AG04449 (cell line): ENCODE results near the gene CHCHD3.

ENCODE experiments used
- CTCF ChIA-PET: fragments of 350-600 bp; formaldehyde crosslinking; extraction: SDS; loops from one replicate; lab custom pipeline; 2021; ENCODE audit warnings: antibody characterized with exemption; lab: Yijun Ruan, JAX
- POLR2A ChIA-PET: fragments of 400-600, 350-600 bp; formaldehyde crosslinking; extraction: SDS; loops from one replicate; lab custom pipeline; 2020; ENCODE audit warnings: antibody characterized with exemption, inconsistent platforms; lab: Yijun Ruan, JAX
- DNase-seq: peaks from one replicate; pipeline ENCODE4 v3.0.0-alpha.2; 2010; ENCODE audit warnings: low read depth, low spot score
- H3K4me3 ChIP-seq: 2 replicates; pipeline ENCODE4 v1.5.1; 2011; ENCODE audit warnings: low read depth, mild to moderate bottlenecking, control low read depth, low read length
- TF ChIP-seq, protein P1 (sequence below): IDR thresholded peaks from one replicate; pipeline ENCODE4 v1.5.1; 2011; ENCODE audit warnings: mild to moderate bottlenecking, moderate library complexity, low read length, control low read depth, inconsistent platforms; ENCODE audit not compliant: insufficient read depth; ENCODE audit errors: missing control alignments

The CHCHD3 gene

DNA sequence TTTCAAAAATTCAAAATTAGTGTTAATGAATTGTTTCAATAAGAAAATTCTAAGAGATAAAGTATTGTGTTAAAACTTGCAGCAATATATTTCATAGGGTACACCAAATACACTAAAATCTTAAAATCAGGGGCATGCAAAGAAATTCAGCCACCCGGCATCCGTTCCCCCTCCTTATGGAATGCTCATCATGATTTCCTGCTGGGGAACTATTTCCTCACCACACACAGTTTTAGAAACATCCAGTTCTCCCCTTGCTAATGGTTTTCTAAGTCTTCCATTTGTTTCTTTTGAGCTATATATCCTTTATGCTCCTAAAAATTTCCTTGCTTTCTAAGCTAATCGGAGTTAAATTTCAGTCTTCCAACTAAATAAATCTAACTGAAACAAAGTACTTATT lies 60.7 kb downstream of the CHCHD3 start:
- ChIA-PET CTCF (no interaction called here), POLR2A (no interaction called here)
- TF ChIP-seq, protein P1, sequence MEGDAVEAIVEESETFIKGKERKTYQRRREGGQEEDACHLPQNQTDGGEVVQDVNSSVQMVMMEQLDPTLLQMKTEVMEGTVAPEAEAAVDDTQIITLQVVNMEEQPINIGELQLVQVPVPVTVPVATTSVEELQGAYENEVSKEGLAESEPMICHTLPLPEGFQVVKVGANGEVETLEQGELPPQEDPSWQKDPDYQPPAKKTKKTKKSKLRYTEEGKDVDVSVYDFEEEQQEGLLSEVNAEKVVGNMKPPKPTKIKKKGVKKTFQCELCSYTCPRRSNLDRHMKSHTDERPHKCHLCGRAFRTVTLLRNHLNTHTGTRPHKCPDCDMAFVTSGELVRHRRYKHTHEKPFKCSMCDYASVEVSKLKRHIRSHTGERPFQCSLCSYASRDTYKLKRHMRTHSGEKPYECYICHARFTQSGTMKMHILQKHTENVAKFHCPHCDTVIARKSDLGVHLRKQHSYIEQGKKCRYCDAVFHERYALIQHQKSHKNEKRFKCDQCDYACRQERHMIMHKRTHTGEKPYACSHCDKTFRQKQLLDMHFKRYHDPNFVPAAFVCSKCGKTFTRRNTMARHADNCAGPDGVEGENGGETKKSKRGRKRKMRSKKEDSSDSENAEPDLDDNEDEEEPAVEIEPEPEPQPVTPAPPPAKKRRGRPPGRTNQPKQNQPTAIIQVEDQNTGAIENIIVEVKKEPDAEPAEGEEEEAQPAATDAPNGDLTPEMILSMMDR: no peak
- H3K4me3 ChIP-seq: no peak overlapping the region
- DNase-seq: no peak

DNA sequence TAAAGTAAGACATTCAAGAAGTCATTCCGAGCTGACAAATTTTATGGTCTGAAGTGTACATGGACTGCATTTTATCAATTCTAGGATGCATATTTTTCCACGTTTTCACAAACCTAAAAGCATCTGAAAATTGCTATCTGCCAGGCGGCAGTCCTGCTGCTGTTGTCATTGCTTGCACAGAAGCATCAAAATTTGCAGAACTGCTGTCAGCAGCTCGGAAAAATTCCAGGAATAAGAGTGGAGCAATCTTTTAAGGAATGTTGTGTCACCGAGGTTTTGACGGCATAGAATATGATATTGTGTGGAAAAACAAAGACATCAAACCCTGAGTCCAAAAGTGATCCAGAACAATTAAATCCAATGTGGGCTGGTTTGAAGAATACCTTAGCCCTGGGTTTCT lies 61.4 kb downstream of the CHCHD3 start:
- H3K4me3 ChIP-seq: no peak overlapping the region
- CTCF ChIA-PET: no interaction called here
- TF ChIP-seq, protein P1: no peak
- no peak for DNase-seq
- POLR2A ChIA-PET: no interaction called here

DNA sequence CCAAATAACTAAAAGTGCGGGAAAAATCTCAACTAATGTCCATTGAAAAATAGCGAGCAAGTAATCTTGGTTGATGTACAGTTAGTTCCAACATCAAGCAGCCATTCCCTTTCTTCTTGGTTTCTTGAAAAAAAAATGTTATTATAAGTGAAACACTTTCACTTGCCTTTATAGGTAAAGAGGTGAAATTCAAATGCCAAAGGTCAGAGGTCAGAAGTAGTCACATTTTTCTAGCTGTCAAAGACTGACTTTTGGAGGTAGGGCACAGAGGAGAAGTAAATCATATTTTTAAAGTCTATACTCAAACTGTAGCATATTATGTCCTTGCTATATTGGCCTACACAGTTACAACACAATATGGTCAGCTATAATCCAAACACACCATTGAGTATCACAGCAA lies 62.3 kb downstream of the CHCHD3 start:
- ChIA-PET POLR2A (no interaction called here), CTCF (no interaction called here)
- DNase-seq: no peak
- no peak overlapping the region for H3K4me3 ChIP-seq
- TF ChIP-seq, protein P1: no peak

DNA sequence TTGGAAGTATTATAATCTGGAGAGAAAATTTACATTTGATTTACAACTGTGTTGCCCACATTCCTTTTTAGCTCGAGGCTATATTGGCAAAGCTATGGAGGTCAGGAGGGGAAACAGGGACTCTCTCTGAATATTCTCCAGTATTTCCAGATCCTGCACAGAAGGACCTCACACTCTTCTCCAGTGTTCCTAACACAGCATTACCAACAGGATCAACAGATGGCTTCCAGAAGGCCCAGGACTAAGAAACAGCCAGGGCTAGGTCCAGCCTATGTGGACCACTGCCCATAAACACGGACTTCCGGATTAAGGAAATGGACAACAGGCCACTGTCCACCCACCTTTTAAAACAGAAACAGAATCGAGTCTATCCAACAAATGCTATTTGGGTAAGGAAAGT lies 65.3 kb downstream of the CHCHD3 start:
- TF ChIP-seq, protein P1: no peak
- no peak for DNase-seq
- ChIA-PET POLR2A (no interaction called here), CTCF (no interaction called here)
- H3K4me3 ChIP-seq: no peak overlapping the region

DNA sequence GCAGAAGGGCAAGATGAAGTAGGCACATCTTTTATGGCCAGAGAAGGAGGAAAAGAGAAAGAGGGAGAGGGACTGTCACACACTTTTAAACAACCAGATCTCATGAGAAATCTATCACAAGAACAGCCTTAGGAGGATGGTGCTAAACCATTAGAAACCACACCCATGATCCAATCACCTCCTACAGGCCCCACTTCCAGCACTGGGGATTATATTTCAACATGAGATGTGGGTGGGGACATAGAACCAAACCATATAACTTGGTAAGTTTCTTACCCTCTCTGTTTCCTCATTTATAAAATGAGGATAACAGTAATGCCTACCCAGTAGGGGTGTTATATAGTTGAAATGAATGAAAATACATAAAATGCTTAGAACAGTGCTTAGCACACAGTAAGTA lies 66.0 kb downstream of the CHCHD3 start:
- no peak for DNase-seq
- H3K4me3 ChIP-seq: no peak overlapping the region
- TF ChIP-seq, protein P1: no peak
- ChIA-PET CTCF (no interaction called here), POLR2A (no interaction called here)

DNA sequence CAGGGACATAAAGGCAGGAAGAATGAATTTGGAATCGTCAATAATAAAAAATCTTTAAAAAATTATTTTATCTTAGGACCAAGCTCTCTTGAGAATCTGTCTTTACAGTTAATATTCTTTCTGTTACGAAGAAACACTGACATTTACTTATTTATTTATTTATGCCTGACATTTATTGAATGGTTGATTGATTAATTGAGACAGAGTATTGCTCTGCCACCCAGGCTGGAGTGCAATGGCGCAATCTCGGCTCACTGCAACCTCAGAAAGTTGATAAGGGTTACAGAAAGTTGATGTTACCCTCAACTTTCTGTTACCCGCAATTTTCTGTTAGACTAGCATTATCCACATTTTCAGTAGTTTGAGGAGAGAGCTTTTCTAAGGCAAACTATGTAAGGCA lies 70.1 kb downstream of the CHCHD3 start:
- POLR2A ChIA-PET: no interaction called here

More for the DNA sequence above, 70.1 kb downstream of the CHCHD3 start:
- TF ChIP-seq, protein P1: no peak
- DNase-seq: no peak
- H3K4me3 ChIP-seq: no peak overlapping the region
- CTCF ChIA-PET: no interaction called here
